WTC11 (cell line): ENCODE results near the gene NFIA. TPM values are rescaled to one million over a fixed set of nuclear protein-coding genes. Genes with fewer than 3 reads are reported as not detected.

Experiments used
- ATAC-seq: fragments of 200-7000 bp; cut with Tn5 transposase; 2 replicates; pipeline ENCODE4 v1.10.0; 2021; ENCODE audit warnings: mild to moderate bottlenecking, moderate library complexity
- CTCF ChIA-PET: fragments of 300-600 bp; sonication (Branson Sonifier 250); formaldehyde crosslinking; loops from one replicate; lab custom pipeline; 2021; ENCODE audit warnings: antibody characterized with exemption; lab: Charles Lee
- POLR2A ChIA-PET: fragments of 350-600 bp; sonication (Branson Sonifier 250); formaldehyde crosslinking; loops from one replicate; lab custom pipeline; 2021; ENCODE audit warnings: antibody characterized with exemption; lab: Charles Lee
- DNase-seq: peaks from one replicate; pipeline ENCODE4 v3.0.0; 2021; ENCODE audit warnings: low spot score
- H3K27ac Mint-ChIP-seq: 2 replicates; pipeline ENCODE4 v1.8.0; 2021; ENCODE audit warnings: mixed read lengths
- H3K27me3 Mint-ChIP-seq: 2 replicates; pipeline ENCODE4 v1.8.0; 2021; ENCODE audit warnings: low read depth, mild to moderate bottlenecking, moderate library complexity, mixed read lengths
- H3K36me3 Mint-ChIP-seq: 2 replicates; pipeline ENCODE4 v1.8.0; 2021; ENCODE audit warnings: mixed read lengths
- H3K4me1 Mint-ChIP-seq: 2 replicates; pipeline ENCODE4 v1.8.0; 2022; ENCODE audit warnings: mixed read lengths
- H3K4me3 Mint-ChIP-seq: 2 replicates; pipeline ENCODE4 v1.8.0; 2021; ENCODE audit warnings: mild to moderate bottlenecking, moderate library complexity, mixed read lengths
- H3K9me3 Mint-ChIP-seq: 2 replicates; pipeline ENCODE4 v1.8.0; 2021; ENCODE audit warnings: mixed read lengths
- AR ChIP-seq: fragments of 250-450 bp; sonication (Bioruptor Pico); IDR thresholded peaks from 2 replicates; pipeline ENCODE4 v1.9.0; 2021; ENCODE audit warnings: mild to moderate bottlenecking
- E2F5 ChIP-seq: sonication (generic); formaldehyde crosslinking; IDR thresholded peaks from 2 replicates; pipeline ENCODE4 v1.8.1; 2022; ENCODE audit warnings: mild to moderate bottlenecking, moderate library complexity, missing genetic modification reagents
- EMX1 ChIP-seq: fragments of 250-450 bp; sonication (Bioruptor Pico); IDR thresholded peaks from 2 replicates; pipeline ENCODE4 v1.8.0; 2021; ENCODE audit warnings: mild to moderate bottlenecking
- FOXJ3 ChIP-seq: sonication (generic); formaldehyde crosslinking; IDR thresholded peaks from 2 replicates; pipeline ENCODE4 v1.9.0; 2021; ENCODE audit warnings: missing genetic modification reagents, mild to moderate bottlenecking, borderline replicate concordance
- GTF2I ChIP-seq: fragments of 250-450 bp; sonication (Bioruptor Pico); conservative IDR thresholded peaks from 2 replicates; pipeline ENCODE4 v1.4.0; 2021; ENCODE audit warnings: mild to moderate bottlenecking
- HMGA2 ChIP-seq: fragments of 250-450 bp; sonication (Bioruptor Pico); IDR thresholded peaks from 2 replicates; pipeline ENCODE4 v1.4.0; 2021; ENCODE audit warnings: mild to moderate bottlenecking, moderate library complexity
- IRF1 ChIP-seq: sonication (generic); formaldehyde crosslinking; IDR thresholded peaks from 2 replicates; pipeline ENCODE4 v1.8.0; 2023; ENCODE audit warnings: missing genetic modification reagents
- NFATC4 ChIP-seq: fragments of 250-450 bp; sonication (Bioruptor Pico); IDR thresholded peaks from 2 replicates; pipeline ENCODE4 v1.9.0; 2021; ENCODE audit warnings: mild to moderate bottlenecking
- NFYB ChIP-seq: sonication (generic); formaldehyde crosslinking; conservative IDR thresholded peaks from 2 replicates; pipeline ENCODE4 v1.8.0; 2022; ENCODE audit warnings: low read depth, missing genetic modification reagents
- PREB ChIP-seq: sonication (generic); formaldehyde crosslinking; IDR thresholded peaks from 2 replicates; pipeline ENCODE4 v1.8.1; 2022; ENCODE audit warnings: mild to moderate bottlenecking, missing genetic modification reagents, moderate library complexity, borderline replicate concordance
- PRRX2 ChIP-seq: fragments of 250-450 bp; sonication (Bioruptor Pico); IDR thresholded peaks from 2 replicates; pipeline ENCODE4 v1.8.0; 2021; ENCODE audit warnings: mild to moderate bottlenecking
- RELA ChIP-seq: sonication (generic); formaldehyde crosslinking; IDR thresholded peaks from 2 replicates; pipeline ENCODE4 v1.8.1; 2022; ENCODE audit warnings: missing genetic modification reagents, mild to moderate bottlenecking, borderline replicate concordance
- RORB ChIP-seq: fragments of 250-450 bp; sonication (Bioruptor Pico); IDR thresholded peaks from 2 replicates; pipeline ENCODE4 v1.9.0; 2021; ENCODE audit warnings: mild to moderate bottlenecking
- SMAD3 ChIP-seq: sonication (generic); formaldehyde crosslinking; IDR thresholded peaks from 2 replicates; pipeline ENCODE4 v1.8.0; 2022; ENCODE audit warnings: missing genetic modification reagents, mild to moderate bottlenecking, borderline replicate concordance
- TEAD1 ChIP-seq: sonication (generic); formaldehyde crosslinking; IDR thresholded peaks from 2 replicates; pipeline ENCODE4 v1.8.0; 2022; ENCODE audit warnings: mild to moderate bottlenecking, missing genetic modification reagents
- TEAD4 ChIP-seq: sonication (generic); formaldehyde crosslinking; IDR thresholded peaks from 2 replicates; pipeline ENCODE4 v1.8.0; 2022; ENCODE audit warnings: mild to moderate bottlenecking, missing genetic modification reagents
- ZBTB43 ChIP-seq: sonication (generic); formaldehyde crosslinking; IDR thresholded peaks from 2 replicates; pipeline ENCODE4 v1.8.1; 2023; ENCODE audit warnings: mild to moderate bottlenecking, missing genetic modification reagents
- ZNF423 ChIP-seq: fragments of 250-450 bp; sonication (Bioruptor Pico); IDR thresholded peaks from 2 replicates; pipeline ENCODE4 v2.1.2; 2022; ENCODE audit warnings: mild to moderate bottlenecking, moderate library complexity
- ZNF512 ChIP-seq: sonication (generic); formaldehyde crosslinking; IDR thresholded peaks from 2 replicates; pipeline ENCODE4 v1.8.1; 2022; ENCODE audit warnings: missing genetic modification reagents, borderline replicate concordance
- total RNA-seq: library from RNA; stranded (reverse); gene quantifications from 3 replicates; pipeline ENCODE4 v1.2.3, GENCODE V29; 2021

The NFIA gene
- total RNA-seq, 1 experiment from 2014 or later: 16.7 TPM

- TF ChIP-seq PREB: no peak
- TF ChIP-seq TEAD4 (CRISPR knock-in tag): no peak
- no peak for TF ChIP-seq ZBTB43 (CRISPR knock-in tag)
- no peak for TF ChIP-seq GTF2I (CRISPR knock-in tag)
- TF ChIP-seq NFATC4: no peak
- no peak for TF ChIP-seq IRF1 (CRISPR knock-in tag)
- no peak for TF ChIP-seq ZNF512 (CRISPR knock-in tag)
- TF ChIP-seq E2F5 (CRISPR knock-in tag): no peak
Observed at GRCh38 chr1:61138921-61139774, 56.8 kb downstream of the NFIA start (continued).

- peaks cover 66% of the 10 kb centered on the region for H3K4me1 Mint-ChIP-seq
- H3K27ac Mint-ChIP-seq: peak overlapping the region; percentile 52
- TF ChIP-seq EMX1 (CRISPR knock-in tag) (no peak), HMGA2 (no peak), TEAD1 (no peak), NFYB (CRISPR knock-in tag) (no peak), ZNF423 (CRISPR knock-in tag) (no peak), RORB (CRISPR knock-in tag) (no peak)
- H3K36me3 Mint-ChIP-seq: no peaks in the 10 kb centered on the region
- H3K4me3 Mint-ChIP-seq: no peak overlapping the region
- ChIA-PET POLR2A (interaction anchor here (0.6 to 0.7 kb wide), 2 partner anchors 376 to 493 kb away, joined by 4 to 5 read pairs; no protein-coding TSS in a partner anchor), CTCF (interaction anchor here (0.6 to 1.8 kb wide), 6 partner anchors 13 to 596 kb away, joined by 3 to 6 read pairs (median 4); no protein-coding TSS in a partner anchor)
- DNase-seq: no peak
- no peak for ATAC-seq
- H3K9me3 Mint-ChIP-seq: no peaks in the 10 kb centered on the region
- H3K27me3 Mint-ChIP-seq: no peaks in the 10 kb centered on the region
Observed at GRCh38 chr1:61139775-61140549, 57.6 kb downstream of the NFIA start.

GRCh38 chr1:61140778-61141177, 58.4 kb downstream of the NFIA start:
- H3K27me3 Mint-ChIP-seq: no peaks in the 10 kb centered on the region; the same call in 1 of the 2 replicates
- no peak for ATAC-seq
- H3K4me3 Mint-ChIP-seq: no peak overlapping the region
- no peak for DNase-seq
- H3K36me3 Mint-ChIP-seq: no peaks in the 10 kb centered on the region
- no peaks in the 10 kb centered on the region for H3K9me3 Mint-ChIP-seq
- H3K27ac Mint-ChIP-seq: peak overlapping the region; percentile 37; the same call in 1 of the 2 replicates
- H3K4me1 Mint-ChIP-seq: peaks cover 68% of the 10 kb centered on the region
- ChIA-PET CTCF (interaction anchor here (1.4 to 1.8 kb wide), 3 partner anchors 12 to 91 kb away, joined by 3 to 6 read pairs (median 4); no protein-coding TSS in a partner anchor), POLR2A (interaction anchor here (0.7 kb wide), 1 partner anchor 63 kb away, joined by 13 read pairs; no protein-coding TSS in a partner anchor)
- TF ChIP-seq FOXJ3 (CRISPR knock-in tag) (no peak), AR (no peak), EMX1 (CRISPR knock-in tag) (no peak), PRRX2 (CRISPR knock-in tag) (no peak), ZNF512 (CRISPR knock-in tag) (no peak), RELA (no peak), SMAD3 (CRISPR knock-in tag) (no peak)
